Subcutaneous preadipocyte (primary cell): ENCODE measurements around the gene PGS1. TPM values are rescaled to one million over a fixed set of nuclear protein-coding genes. Genes with fewer than 3 reads are reported as not detected.

ENCODE experiments used
- small RNA-seq: library from RNA; depleted of rRNA; stranded (forward); fragments of <200 nt; gene quantifications from one replicate; pipeline ENCODE3, GENCODE V24; 2012
- total RNA-seq: library from RNA; depleted of rRNA; stranded (reverse); fragments of >200 nt; gene quantifications from 2 replicates; pipeline ENCODE4 v1.2.3, GENCODE V29; 2012

Gene PGS1, protein sequence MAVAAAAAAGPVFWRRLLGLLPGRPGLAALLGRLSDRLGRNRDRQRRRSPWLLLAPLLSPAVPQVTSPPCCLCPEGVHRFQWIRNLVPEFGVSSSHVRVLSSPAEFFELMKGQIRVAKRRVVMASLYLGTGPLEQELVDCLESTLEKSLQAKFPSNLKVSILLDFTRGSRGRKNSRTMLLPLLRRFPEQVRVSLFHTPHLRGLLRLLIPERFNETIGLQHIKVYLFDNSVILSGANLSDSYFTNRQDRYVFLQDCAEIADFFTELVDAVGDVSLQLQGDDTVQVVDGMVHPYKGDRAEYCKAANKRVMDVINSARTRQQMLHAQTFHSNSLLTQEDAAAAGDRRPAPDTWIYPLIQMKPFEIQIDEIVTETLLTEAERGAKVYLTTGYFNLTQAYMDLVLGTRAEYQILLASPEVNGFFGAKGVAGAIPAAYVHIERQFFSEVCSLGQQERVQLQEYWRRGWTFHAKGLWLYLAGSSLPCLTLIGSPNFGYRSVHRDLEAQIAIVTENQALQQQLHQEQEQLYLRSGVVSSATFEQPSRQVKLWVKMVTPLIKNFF
- 31.7 and 34.2 TPM in 2 replicates for total RNA-seq

DNA sequence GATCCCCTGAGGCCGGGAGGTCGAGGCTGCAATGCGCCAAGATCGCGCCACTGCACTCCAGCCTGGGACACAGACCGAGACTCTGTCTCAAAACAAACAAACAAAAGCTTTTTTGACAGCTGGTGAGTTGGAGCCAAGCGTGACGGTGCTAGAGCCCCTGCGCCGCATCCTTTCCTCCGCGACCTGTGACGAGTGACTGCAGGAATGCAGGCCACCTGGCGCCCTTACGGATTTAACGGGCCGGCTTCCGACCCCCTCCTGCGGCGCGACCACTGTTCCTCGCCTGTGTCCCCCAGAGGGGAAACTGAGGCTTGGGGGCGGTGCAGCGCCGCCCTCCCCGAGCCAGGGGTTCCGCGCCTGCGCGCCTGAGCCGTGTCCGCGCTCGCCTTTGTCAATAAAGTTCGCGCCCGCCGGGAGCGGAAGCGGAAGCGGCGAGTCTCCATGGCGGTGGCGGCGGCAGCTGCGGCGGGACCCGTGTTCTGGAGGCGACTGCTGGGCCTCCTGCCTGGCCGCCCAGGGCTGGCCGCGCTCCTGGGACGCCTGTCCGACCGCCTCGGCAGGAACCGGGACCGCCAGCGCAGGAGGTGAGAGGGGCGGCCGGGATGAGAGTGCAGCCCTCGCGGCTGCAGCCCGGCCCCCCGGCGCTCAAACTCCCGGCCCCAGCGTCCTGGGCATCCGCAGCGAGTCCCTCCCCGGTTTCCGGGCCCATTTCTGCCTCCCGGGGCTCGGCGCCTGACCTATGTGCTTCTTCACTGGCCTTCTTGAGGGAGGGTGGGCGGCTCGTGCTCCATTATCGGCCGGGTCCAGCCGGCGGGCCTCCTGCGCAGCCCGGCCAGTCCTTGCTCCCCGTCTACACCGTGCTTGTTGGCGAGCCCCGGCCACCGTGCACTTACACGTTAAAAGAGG, at the start of gene PGS1:
Gene PGS1, plus strand, starts transcription at position 425 of the 906 bp plus-strand sequence. Its CDS starts 17 bp downstream, at position 442.

DNA sequence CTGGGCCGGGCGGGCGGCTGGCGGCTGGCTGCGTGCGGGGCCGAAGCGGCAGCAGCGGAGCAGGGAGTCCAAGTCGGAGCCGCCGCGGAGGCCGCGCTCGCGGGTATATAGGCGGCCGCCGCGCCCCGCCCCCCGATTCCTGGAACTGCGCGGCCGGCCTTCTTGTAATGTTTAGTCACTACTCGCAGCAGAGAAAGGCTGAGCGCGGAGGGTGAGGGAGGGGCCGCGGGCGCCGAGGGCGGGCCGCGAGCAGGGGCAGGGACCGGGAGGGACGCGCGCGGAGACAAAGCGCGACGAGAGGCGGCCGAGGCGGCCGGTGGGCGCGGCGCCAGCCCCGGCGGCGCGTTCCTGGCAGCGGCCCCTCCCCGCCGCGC, 18.5 kb upstream of the PGS1 start, which contains the start of gene SOCS3:
Gene SOCS3, minus strand, starts transcription at position 81 of the 374 bp plus-strand sequence. CDS start 982 bp downstream, outside the sequence.

Small RNA genes within 50 kb of the gene (small RNA-seq; reads per million reads assigned to genes)
- gene RF00415 = not detected
- not detected for gene RN7SL236P

Other genes with a start within 250 kb of the PGS1 start
- gene TMC6, start 249.9 kb upstream of the PGS1 start, total RNA-seq = 2.7 TPM in 1 of 2 replicates, not detected in the other
- gene TMC8, start 247.9 kb upstream of the PGS1 start, total RNA-seq = not detected in 2 replicates
- gene C17orf99, start 232.3 kb upstream of the PGS1 start, total RNA-seq = not detected in 2 replicates
- gene SYNGR2, start 210.1 kb upstream of the PGS1 start, total RNA-seq = 1.5 and 1.8 TPM in 2 replicates
- gene TK1, start 191.6 kb upstream of the PGS1 start, total RNA-seq = 96.3 and 101 TPM in 2 replicates
- gene AFMID, start 191.3 kb upstream of the PGS1 start, total RNA-seq = 22.4 and 22.9 TPM in 2 replicates
- 62.5 and 86.4 TPM in 2 replicates for gene BIRC5, start 164.4 kb upstream of the PGS1 start, total RNA-seq
- not detected in 2 replicates for gene TMEM235, start 147.0 kb upstream of the PGS1 start, total RNA-seq
- gene SOCS3, start 18.6 kb upstream of the PGS1 start, total RNA-seq = 47.3 and 107 TPM in 2 replicates
- gene DNAH17, start 198.7 kb downstream of the PGS1 start, total RNA-seq = under 0.01 TPM in 1 of 2 replicates, not detected in the other